Fibroblast of villous mesenchyme (primary cell): ENCODE measurements around the gene MCFD2. TPM values are rescaled to one million over a fixed set of nuclear protein-coding genes. Genes with fewer than 3 reads are reported as not detected.

ENCODE experiments used
- DNase-seq: peaks from one replicate; pipeline ENCODE4 v3.0.0-alpha.2; 2010; ENCODE audit warnings: low read depth
- H3K4me3 ChIP-seq: 2 replicates; pipeline ENCODE4 v1.5.1; 2011; ENCODE audit warnings: low read depth, mild to moderate bottlenecking, low read length
- total RNA-seq: library from RNA; depleted of rRNA; stranded (reverse); fragments of >200 nt; gene quantifications from 2 replicates; pipeline ENCODE4 v1.2.3, GENCODE V29; 2012
- TF ChIP-seq, protein P1 (sequence below): IDR thresholded peaks from 2 replicates; pipeline ENCODE4 v1.5.1; 2012; ENCODE audit warnings: low read depth, mild to moderate bottlenecking, low read length; ENCODE audit not compliant: insufficient read depth

Gene MCFD2
- total RNA-seq, 1 donor, result 196 TPM

DNA sequence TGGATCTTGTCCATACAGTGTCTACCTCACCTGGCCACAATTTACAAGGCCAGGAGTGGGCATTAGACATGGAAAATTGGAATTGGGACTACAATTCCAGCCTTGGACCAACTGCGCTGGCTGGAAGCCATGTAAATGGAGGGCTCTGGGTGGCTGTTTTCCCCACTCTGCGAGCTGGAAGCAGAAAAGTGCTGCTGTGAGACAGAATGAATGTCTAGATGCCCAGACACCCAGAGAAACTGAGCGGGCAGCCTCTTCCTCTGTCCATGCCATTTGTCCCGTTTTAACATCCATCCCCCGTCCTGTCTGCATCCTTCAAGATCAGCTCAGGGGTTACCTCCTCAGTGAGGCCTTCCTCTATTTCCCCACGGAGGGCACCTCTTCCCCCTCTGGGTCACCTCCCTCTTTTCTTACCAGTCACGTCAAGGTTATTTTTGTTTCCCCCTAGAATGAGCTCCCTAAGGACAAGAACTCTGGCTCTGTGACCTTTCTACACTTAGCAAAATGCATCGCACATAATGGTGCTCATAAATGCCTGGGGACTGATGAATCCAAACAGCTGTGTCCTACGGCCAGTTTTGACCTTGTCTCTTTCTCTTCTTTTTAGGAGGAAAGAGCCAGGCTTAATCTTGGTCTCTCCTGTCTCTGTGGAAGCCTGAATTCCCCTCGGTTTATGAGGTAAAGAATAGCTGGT lies 41.2 kb downstream of the MCFD2 start:
- peak; percentile 83 for DNase-seq
- TF ChIP-seq, protein P1, sequence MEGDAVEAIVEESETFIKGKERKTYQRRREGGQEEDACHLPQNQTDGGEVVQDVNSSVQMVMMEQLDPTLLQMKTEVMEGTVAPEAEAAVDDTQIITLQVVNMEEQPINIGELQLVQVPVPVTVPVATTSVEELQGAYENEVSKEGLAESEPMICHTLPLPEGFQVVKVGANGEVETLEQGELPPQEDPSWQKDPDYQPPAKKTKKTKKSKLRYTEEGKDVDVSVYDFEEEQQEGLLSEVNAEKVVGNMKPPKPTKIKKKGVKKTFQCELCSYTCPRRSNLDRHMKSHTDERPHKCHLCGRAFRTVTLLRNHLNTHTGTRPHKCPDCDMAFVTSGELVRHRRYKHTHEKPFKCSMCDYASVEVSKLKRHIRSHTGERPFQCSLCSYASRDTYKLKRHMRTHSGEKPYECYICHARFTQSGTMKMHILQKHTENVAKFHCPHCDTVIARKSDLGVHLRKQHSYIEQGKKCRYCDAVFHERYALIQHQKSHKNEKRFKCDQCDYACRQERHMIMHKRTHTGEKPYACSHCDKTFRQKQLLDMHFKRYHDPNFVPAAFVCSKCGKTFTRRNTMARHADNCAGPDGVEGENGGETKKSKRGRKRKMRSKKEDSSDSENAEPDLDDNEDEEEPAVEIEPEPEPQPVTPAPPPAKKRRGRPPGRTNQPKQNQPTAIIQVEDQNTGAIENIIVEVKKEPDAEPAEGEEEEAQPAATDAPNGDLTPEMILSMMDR, result no peak

DNA sequence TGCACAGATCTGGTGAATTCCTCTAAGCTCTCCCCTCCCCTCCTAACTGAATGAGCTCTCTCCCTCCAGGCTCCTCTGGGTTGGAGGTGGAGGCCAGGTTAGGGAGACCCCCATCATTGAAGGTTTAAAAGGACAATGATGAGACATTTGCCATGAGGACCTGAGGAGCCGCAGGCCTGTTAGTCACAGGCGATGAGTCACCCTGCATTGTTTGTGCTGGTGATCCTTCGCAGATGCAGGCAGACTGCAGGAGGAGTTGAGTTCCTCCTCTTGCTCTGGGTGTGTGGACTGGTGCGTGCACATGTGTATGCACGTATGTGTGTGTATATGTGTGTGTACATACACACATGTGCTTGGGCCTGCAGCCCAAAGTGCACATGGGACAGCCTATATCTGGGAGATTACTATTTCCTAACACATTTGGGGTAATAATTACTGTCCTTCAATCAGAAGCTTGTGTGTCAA lies 42.0 kb downstream of the MCFD2 start:
- TF ChIP-seq, protein P1, result no peak
- DNase-seq, result peak; percentile 97
- no peak overlapping the region for H3K4me3 ChIP-seq

More for the DNA sequence above, 41.2 kb downstream of the MCFD2 start:
- no peak overlapping the region for H3K4me3 ChIP-seq

DNA sequence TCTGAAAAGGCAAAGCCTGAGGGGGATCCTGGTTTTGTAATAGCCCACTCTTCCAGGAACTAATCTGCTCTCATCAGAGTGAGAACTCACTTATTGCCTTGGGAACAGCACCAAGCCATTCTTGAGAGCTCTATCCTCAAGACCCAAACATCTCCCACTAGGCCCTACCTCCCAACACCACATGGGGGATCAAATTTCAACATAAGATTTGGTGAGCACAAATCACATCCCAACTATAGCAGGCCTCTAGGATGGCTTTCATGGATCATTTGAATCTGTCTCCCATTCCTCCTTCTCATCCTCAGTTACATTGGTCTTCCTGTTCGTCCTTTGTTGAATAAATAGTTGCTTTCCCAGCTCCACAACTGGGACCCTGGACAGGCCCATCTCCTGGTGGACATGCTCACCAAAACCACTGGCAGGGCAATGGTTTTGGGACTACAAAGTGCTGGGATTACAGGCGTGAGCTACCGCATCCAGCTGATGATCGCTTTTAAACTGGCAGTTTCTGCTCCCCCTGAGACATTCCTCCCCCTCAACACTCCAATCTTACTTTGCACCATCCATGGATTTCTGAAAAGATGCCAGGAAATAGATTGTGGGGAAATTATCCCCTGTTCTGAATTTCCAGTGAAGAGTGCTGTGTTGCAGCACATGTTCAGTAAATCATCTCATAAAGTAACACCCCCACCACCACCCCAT lies 42.6 kb downstream of the MCFD2 start:
- no peak overlapping the region for H3K4me3 ChIP-seq
- TF ChIP-seq, protein P1, result no peak
- peak; percentile 43 for DNase-seq

DNA sequence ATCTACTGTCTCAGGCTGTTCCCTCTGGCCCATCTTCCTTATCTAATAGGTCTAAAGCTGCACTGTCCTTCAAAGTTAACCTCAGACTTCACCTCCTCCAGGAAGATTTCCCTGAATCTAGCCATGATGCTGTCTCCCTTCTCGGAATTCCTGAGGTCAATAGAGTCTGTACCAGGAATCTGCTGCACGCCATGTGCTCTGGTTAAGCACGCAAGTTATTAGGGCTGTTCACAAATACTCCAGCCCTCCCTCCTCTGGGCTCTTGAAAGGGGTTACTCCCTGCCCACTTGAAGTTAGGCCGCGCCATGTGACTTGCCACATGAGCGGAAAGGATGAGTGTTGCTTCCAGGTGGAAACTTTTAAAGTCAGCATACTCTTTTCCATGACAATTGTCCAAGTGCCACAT lies 43.6 kb downstream of the MCFD2 start:
- peak; percentile 38 for DNase-seq
- TF ChIP-seq, protein P1, result no peak
- H3K4me3 ChIP-seq, result no peak overlapping the region

DNA sequence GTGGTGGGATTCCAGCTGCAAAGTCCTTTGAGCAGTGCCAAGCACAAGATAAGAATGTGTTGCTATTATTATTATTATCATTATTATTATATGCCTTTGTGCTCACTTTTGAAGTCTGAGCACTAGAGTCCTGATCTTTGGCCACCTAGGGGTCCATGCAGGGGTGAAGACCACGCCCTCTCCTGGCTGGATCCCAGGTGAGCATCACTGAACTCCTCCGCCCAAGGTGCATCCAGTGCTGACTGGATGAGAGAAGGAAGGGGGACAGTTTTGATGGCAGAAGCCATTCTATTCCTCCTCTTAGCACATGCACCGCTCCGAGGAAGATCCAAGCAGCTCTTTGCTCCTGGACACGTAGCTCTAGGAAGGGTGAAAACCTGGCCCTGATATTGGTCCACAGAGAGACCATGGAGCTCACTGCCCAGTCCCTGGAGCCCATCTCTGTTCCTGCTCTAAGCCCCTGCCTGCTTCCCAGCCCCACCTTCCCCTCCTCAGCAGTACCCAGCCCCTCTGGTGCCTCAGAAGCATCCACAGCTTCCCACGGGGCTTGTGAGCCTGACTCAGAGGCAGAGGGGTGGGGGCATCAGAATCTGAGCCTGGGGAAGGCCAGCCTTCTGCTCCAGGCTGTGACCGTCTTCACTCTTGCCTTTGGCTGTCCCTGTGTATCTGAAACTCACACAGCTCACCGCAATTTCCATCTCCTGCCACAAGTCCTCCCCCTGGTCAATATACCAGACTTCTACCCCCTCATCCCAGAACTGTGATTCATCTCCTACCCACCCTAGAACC lies 45.4 kb downstream of the MCFD2 start:
- TF ChIP-seq, protein P1, result no peak
- no peak for DNase-seq
- no peak overlapping the region for H3K4me3 ChIP-seq

DNA sequence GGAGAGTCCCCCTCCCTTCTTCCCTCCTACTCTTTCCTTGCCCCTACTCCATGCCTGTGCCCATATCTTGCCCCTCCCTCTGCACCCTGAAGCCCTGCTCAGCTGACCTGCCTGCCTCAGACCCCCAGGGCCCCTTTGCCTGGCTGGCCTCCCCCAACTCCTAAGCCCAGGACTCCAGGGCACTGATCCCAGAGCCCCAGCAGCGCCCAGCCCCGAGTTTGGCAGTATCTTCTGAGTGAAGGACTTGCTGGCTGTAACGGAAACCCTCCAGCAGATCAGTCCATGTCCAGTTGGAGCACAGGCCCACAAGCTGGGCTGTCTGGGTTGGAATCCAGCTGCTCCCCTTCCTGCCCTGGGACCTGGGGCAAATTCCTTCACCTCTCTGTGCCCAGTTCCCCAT lies 46.0 kb downstream of the MCFD2 start:
- H3K4me3 ChIP-seq, result no peak overlapping the region
- TF ChIP-seq, protein P1, result no peak
- no peak for DNase-seq
